HG03571 (cell line): ENCODE measurements around the gene CCDC91.

Source experiments
- ATAC-seq: cut with Tn5 transposase; IDR thresholded peaks from one replicate; pipeline ENCODE4 v1.9.1; 2021; ENCODE audit not compliant: unreplicated experiment

CCDC91 gene

GRCh38 chr12:28190321-28191050 lies at the start of gene CCDC91:
CCDC91 (plus strand) TSS chr12:28190456; CDS start chr12:28257216, 66,760 bp downstream.
- ATAC-seq = peak; percentile 90

- ATAC-seq = no peak
These were observed 46.2 kb upstream of the CCDC91 start for GRCh38 chr12:28144059-28144458.

- ATAC-seq = no peak
These were observed 45.7 kb upstream of the CCDC91 start for GRCh38 chr12:28144532-28144931.

GRCh38 chr12:28145216-28145615 lies 45.0 kb upstream of the CCDC91 start:
- no peak for ATAC-seq

- no peak for ATAC-seq
These were observed 41.0 kb upstream of the CCDC91 start for GRCh38 chr12:28149279-28149678.

- ATAC-seq = no peak
These were observed 33.9 kb upstream of the CCDC91 start for GRCh38 chr12:28156362-28156761.

- no peak for ATAC-seq
These were observed 33.5 kb upstream of the CCDC91 start for GRCh38 chr12:28156804-28157203.

GRCh38 chr12:28158353-28158752 lies 31.9 kb upstream of the CCDC91 start:
- ATAC-seq = no peak

- no peak for ATAC-seq
These were observed 30.6 kb upstream of the CCDC91 start for GRCh38 chr12:28159688-28160087.

- no peak for ATAC-seq
These were observed 28.6 kb upstream of the CCDC91 start for GRCh38 chr12:28161697-28162096.

- no peak for ATAC-seq
These were observed 27.6 kb upstream of the CCDC91 start for GRCh38 chr12:28162697-28163096.

GRCh38 chr12:28164644-28165275 lies 25.5 kb upstream of the CCDC91 start:
- no peak for ATAC-seq

- no peak for ATAC-seq
These were observed 22.2 kb upstream of the CCDC91 start for GRCh38 chr12:28167981-28168485.

- ATAC-seq = no peak
These were observed 18.7 kb upstream of the CCDC91 start for GRCh38 chr12:28171356-28172060.

GRCh38 chr12:28172434-28173030 lies 17.7 kb upstream of the CCDC91 start:
- no peak for ATAC-seq

GRCh38 chr12:28173440-28173839 lies 16.8 kb upstream of the CCDC91 start:
- no peak for ATAC-seq

- ATAC-seq = no peak
These were observed 15.1 kb upstream of the CCDC91 start for GRCh38 chr12:28175098-28175589.

- no peak for ATAC-seq
These were observed 14.0 kb upstream of the CCDC91 start for GRCh38 chr12:28176295-28176694.

- no peak for ATAC-seq
These were observed 12.8 kb upstream of the CCDC91 start for GRCh38 chr12:28177461-28177860.

- no peak for ATAC-seq
These were observed 12.4 kb upstream of the CCDC91 start for GRCh38 chr12:28177905-28178304.

GRCh38 chr12:28178775-28179174 lies 11.5 kb upstream of the CCDC91 start:
- ATAC-seq = no peak
